Effector CD4-positive, alpha-beta T cell (primary cell): Measurements from ENCODE around the gene TNFRSF6B.
"Not testable (repeated sequence)": the region's sequence is repeated elsewhere in the genome, so short reads cannot be mapped to it uniquely, and the experiment has no call there.

Experiments
- DNase-seq: peaks from one replicate; pipeline ENCODE4 v3.0.0-alpha.2; 2020

TNFRSF6B gene

GRCh38 chr20:63663332-63664066 lies 33.0 kb upstream of the TNFRSF6B start:
- no peak for DNase-seq

GRCh38 chr20:63664143-63664851 lies 32.2 kb upstream of the TNFRSF6B start:
- no peak for DNase-seq

DNA sequence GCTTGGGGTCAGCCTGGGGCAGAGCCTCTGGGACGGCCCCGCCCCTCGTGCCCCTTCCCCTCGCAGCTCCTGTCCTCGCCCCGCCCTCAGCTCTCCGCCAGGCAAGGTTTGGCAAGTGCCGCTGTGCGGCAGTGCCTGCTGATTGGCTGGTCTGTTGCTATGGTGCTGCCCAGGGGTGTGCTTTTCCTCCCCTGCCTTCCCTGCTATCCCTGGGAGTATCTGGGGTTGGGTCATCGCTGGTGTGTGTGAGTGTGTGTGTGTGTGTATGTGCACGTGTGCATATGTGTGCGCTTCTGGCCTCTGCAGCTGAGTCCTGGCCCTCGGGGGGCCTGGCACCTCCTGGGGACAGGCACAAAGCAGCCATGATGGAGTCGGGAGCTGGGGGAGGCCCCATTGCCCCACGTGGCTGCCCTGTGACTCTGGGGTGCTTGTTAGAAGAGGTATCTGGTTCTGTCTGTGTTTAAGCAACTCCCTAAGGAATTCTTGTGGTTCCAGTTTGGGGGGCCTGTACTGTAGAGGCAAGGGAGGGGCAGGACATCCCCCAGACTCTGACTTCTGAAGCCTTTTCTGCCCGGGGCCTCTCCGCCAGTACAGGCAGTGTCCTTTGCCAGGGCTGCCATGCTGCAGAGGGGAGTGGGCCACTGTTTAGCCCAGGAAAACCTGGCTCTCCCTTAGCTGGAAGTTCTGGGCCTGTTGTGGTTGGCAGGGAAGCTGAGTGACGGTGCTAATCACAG lies 31.4 kb upstream of the TNFRSF6B start:
- DNase-seq: no peak

- DNase-seq: no peak
Observed at GRCh38 chr20:63665708-63666107, 30.7 kb upstream of the TNFRSF6B start.

DNA sequence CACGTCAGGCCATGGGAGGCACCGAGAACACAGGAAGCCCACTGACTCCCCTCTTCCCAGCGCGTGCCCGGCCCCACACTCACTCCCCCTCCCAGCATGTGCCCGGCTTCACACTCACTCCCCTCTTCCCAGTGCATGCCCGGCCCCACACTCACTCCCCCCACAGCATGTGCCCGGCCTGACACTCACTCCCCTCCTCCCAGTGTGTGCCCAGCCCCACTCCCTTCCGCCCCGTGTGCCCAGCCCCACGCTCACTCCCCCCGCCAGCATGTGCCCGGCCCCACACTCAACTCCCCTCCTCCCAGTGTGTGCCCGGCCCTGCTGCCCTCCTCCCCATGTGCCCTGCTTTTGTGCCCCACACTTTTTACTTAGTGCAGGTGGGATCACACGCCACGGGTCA lies 28.6 kb upstream of the TNFRSF6B start:
- DNase-seq: no peak

DNA sequence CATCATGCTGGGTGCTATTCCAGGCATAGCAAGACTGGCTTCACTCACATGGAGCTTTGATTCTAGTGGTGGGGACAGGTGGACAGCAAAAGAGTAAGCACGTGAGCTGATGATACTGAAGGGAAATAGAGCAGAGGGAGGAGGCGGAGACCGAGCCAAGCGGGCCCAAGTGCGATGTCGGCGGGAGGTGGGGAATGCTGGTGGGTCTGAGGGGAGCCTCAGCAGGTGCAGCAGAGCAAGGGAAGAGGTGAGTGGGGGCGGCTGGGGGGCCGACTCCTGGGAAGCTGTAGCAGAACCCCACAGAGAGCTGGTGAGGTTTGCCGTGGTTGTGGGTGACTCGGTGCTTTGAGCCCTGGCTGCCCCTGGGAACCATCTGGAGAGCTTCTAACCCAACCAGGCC lies 28.1 kb upstream of the TNFRSF6B start:
- DNase-seq: no peak

DNA sequence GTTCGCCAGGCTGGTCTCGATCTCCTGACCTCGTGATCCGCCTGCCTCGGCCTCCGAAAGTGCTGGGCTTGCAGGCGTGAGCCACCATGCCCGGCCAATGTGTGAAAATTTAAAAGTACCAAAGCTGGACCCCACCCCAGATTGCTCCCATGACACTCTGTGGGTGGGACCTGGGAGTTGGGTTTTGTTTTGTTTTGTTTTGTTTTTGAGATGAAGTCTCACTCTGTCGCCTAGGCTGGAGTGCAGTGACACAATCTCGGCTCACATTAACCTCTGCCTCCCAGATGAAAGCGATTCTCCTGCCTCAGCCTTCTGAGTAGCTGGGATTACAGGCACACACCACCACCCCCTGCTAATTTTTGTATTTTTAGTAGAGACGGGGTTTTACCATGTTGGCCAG lies 24.8 kb upstream of the TNFRSF6B start:
- not testable (repeated sequence) for DNase-seq

DNA sequence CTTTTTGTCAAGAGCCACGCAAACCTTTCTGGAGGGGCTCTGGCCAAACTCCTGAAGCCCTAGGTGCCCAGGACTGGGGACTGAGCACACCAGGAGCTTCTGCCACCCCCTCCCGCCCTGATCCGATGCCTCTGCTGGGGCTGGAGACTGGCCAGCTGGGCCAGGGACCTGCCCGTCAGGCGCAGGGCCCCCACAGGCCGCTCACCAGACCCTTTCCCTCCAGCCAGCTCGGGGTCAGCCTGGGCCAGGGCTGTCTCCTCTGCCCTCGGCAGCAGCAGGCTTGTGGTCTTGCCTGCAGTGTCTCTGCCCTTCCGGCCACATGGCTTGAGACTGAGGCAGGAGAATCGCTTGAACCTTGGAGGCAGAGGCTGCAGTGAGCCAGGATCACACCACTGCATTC lies 23.8 kb upstream of the TNFRSF6B start:
- DNase-seq: no peak

DNA sequence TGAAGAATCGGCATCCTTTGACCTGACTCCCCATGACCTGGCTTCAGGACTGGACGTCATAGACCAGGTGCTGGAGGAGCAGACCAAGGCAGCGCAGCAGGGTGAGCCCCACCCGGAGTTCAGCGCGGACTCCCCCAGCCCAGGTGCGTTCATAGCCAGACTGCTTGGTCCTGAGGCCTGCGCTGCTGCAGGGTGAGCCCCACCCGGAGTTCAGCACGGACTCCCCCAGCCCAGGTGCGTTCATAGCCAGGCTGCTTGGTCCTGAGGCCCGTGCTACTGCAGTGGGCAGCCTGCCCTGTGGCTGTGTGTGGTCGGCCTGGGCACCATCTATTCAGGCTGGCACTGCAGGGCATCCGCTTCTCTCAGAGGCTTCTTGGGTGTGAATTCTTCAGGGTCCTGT lies 22.5 kb upstream of the TNFRSF6B start:
- no peak for DNase-seq

GRCh38 chr20:63675681-63676368 lies 20.6 kb upstream of the TNFRSF6B start:
- no peak for DNase-seq

- no peak for DNase-seq
Observed at GRCh38 chr20:63678071-63678470, 18.4 kb upstream of the TNFRSF6B start.

- no peak for DNase-seq
Observed at GRCh38 chr20:63678667-63679465, 17.6 kb upstream of the TNFRSF6B start.

- no peak for DNase-seq
Observed at GRCh38 chr20:63679799-63680305, 16.6 kb upstream of the TNFRSF6B start.

DNA sequence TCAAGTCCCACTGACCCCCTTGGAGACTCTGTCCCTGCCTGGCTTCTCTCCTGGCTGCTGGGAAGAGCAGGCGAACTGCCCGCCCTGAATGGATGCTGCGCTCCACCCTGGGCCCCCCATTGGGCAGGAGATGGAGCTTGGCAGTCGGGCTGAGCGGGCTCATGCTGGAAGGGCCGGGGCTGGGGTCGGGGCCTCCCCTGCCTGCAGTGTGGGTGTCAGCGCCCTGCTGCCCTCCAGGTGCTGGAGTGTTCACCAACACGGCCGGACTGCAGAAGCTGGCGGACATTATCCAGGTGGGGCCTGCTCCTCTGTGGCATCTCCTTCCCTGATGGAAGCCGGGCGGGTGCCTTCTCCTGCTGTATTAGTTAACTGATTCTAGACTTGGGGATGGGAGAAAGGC lies 16.0 kb upstream of the TNFRSF6B start:
- DNase-seq: no peak

DNA sequence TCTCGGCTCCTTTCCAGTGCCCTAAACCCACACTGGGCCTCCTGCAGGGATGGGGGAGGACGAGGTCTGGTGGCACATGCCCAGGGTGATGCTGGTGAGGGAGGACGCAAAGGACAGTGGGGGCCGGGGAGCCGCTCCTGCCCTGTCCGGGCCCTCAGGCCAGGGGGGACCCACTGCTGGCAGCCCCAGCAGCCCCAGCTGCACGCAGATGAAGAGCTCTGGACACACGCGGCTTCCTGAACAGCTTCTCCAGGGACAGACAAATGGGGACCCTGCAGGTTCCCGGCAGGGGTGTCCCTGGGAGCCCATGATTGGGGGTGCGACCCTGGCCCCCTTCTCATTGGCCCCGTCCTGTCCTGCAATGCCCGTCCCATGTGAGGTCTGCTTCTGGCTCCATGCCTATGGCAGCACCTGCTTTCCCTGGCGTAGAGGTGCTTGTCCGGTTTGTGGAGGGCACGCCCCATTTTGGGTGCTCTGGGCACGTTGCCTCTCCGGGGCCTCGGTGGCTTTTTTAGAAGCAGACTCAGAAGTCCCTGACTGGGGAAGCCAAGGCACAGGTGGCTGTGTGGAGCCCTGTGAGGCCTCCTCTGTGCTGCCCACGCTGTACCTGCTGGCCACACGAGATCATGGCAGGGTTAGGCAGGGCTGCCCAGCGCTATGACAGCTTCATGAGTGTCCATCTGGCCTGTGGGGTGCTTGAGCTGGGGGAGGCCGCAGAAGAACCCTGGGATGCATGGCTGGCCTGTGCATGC lies 15.4 kb upstream of the TNFRSF6B start:
- no peak for DNase-seq

DNA sequence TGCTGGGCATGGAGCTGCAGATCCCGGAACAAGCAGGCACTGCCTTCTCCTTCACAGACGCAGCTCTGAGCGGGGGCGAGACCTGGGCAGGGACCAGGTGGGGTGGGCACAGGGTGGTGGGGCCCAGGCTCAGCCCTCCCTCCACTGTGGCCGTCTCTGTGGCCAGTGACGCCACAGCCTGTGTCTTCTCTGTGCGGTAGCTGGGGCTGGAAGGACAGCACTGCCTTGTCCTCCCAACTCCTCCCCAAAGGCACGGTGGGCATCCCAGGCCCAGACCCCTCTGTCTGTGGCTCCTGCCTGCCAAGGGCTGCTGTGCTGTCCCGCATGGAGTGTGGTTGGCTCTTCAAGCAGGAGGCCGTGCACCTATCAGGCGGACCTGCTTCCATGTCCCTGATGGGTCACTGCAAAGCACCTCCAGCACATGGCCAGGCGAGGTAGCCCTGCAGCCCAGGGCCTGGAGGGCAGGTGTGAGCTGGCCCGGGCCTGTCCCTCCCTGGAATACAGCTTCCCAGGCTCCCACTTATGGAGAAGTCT lies 14.8 kb upstream of the TNFRSF6B start:
- no peak for DNase-seq

DNA sequence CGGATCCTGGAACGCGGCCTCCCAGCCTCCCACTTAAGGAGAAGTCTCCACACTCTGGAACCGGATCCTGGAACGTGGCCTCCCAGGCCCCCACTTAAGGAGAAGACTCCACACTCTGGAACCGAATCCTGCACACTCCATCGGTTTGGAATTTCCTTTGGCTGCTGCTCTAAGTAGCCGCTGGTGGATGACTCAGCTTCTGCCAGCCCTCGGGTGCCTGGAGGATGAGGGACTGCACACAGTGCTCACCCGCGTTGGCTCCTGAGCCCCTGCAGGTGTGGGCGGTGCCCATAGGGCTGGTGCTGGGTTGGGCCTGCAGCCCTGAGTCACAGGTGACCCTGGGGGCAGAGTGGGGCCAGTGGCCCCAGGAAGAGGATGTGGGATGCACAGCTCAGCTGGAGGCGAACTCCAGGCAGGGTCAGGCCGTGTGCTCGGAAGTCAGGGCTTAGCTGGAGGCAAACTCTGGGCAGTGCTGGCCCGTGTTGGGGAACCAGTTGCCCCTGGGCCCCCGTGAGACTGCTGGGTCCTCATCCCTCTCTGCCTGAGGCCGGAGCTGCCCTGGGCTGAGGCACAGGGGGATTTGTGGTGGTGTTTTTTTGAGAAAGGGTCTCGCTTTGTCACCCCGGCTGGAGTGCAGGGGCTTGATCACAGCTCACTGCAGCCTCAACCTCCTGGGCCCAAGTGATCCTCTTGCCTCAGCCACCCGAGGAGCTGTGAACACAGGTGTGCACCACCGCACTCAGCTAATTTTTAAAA lies 13.9 kb upstream of the TNFRSF6B start:
- DNase-seq: no peak

- no peak for DNase-seq
Observed at GRCh38 chr20:63685269-63686026, 11.0 kb upstream of the TNFRSF6B start.

DNA sequence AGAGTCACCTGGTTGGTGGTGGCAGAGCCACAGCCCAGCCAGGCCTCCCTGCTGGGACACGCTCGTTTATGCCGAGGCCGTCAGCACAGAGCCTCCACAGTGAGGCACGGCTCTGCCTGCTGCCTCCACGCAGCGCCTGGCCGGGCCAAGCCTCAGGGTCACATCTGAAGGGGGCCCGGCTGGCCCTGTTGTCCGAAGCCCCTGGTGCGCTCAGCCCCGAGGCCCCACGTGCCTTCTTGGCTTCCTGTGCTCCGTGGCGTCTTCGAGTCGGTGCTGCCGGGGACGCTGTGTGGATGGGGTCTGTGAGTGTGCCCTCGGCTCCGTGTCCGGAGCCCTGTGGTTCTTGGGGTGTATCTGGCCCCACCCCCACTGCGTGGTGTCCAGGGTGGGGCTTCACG lies 10.4 kb upstream of the TNFRSF6B start:
- DNase-seq: no peak
